Neural progenitor cell (in vitro differentiated cells): ENCODE results near the gene PITPNB.

Source experiments
- EZH2 ChIP-seq: fragments of 200-600 bp; sonication (generic); IDR thresholded peaks from 2 replicates; pipeline ENCODE4 v1.6.1; 2017; ENCODE audit warnings: antibody characterized with exemption, mild to moderate bottlenecking, moderate library complexity
- EZH2phosphoT487 ChIP-seq: fragments of 200-600 bp; sonication (generic); IDR thresholded peaks from 2 replicates; pipeline ENCODE4 v1.6.1; 2017; ENCODE audit warnings: antibody characterized with exemption
- TF ChIP-seq, protein P1 (sequence below): fragments of 200-600 bp; sonication (generic); IDR thresholded peaks from 2 replicates; pipeline ENCODE4 v1.5.1; 2017; ENCODE audit warnings: antibody characterized with exemption, mild to moderate bottlenecking

DNA sequence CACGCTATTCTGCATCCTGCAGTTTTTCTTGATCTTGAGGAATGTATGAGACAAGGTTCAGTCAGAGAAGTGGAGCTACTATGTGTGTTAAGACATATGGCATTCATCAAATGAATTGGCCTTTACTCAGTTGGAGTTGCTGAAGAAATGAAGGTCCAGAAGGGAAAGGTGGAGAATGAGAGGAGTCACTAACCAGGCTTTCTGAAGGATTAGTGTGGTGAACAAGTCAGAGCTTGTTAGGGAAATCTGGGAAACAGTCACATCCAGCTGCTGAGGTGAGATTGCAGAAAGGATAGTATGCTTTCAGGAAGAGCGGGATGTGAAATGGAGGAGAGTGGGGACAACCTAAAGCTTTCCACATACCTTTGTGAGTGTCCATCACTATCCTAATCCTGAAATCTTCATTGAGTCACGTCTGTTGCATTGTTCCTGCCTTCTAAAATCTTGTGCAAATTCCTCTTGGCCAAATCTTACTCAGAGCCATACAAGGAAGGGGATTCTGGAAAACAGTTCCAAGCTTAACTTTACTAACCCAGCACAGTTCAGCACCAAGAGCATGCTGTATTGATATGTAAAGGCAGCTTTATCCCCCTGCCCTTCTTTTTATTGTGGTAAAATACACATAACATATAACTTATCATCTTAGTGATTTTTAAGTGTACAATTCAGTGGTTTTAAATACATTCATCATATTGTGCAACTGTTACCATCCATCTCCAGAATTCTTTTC lies 11.4 kb upstream of the PITPNB start:
- TF ChIP-seq, protein P1, sequence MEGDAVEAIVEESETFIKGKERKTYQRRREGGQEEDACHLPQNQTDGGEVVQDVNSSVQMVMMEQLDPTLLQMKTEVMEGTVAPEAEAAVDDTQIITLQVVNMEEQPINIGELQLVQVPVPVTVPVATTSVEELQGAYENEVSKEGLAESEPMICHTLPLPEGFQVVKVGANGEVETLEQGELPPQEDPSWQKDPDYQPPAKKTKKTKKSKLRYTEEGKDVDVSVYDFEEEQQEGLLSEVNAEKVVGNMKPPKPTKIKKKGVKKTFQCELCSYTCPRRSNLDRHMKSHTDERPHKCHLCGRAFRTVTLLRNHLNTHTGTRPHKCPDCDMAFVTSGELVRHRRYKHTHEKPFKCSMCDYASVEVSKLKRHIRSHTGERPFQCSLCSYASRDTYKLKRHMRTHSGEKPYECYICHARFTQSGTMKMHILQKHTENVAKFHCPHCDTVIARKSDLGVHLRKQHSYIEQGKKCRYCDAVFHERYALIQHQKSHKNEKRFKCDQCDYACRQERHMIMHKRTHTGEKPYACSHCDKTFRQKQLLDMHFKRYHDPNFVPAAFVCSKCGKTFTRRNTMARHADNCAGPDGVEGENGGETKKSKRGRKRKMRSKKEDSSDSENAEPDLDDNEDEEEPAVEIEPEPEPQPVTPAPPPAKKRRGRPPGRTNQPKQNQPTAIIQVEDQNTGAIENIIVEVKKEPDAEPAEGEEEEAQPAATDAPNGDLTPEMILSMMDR = no peak
- TF ChIP-seq EZH2phosphoT487 (no peak), EZH2 (no peak)
